ENCODE data around the gene STMP1. TPM values are rescaled to one million over a fixed set of nuclear protein-coding genes. Genes with fewer than 3 reads are reported as not detected.

The STMP1 gene
- total RNA-seq, 1 donor: 18.8 TPM

DNA sequence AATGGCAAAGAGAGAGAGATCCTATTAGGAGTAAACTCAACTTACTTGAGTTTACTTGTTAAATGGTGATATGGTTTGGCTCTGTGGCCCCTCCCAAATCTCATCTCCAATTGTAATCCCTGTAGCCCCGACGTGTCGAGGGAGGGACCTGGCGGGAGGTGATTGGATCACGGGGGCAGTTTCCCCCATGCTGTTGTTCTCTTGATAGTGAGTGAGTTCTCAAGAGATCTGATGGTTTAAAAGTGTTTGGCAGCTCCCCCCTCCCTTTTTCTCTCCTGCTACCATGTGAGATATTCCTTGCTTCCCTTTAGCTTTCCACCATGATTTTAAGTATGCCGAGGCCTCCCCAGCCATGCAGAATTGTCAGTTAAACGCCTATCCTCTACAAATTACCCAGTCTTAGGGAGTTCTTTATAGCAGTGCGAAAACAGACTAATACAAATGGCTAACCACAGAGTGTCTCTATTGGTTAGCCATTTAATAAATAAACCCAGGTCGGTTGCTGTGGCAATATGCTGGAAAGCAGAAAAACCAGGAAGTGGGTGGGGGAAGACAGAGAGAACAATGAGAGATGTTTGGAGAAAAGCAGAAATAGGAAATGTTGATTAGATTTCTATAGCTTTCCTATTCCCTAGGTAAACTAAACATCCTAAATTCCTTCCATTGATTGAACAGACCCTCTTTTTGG, 3.0 kb upstream of the STMP1 start:
- H3K36me3 ChIP-seq (ENCODE audit: insufficient read depth, low read length): no peaks in the 10 kb centered on the region
- H3K79me2 ChIP-seq (ENCODE audit: insufficient read depth, low read length): peaks cover 9% of the 10 kb centered on the region
- no peak overlapping the region for H3K27ac ChIP-seq (ENCODE audit: low read depth, low read length)
- H4K20me1 ChIP-seq (ENCODE audit: insufficient read depth, low read length): no peaks in the 10 kb centered on the region
- DNase-seq (ENCODE audit: insufficient read length, low spot score, missing footprints): no peak
- H3K4me3 ChIP-seq (ENCODE audit: insufficient read depth, low read length): no peak overlapping the region
- no peak overlapping the region for H3K4me2 ChIP-seq (ENCODE audit: insufficient read depth, low read length)
- H2AFZ ChIP-seq (ENCODE audit: low read length): peak overlapping the region; percentile 15
- H3K27me3 ChIP-seq (ENCODE audit: insufficient read depth, low read length): no peaks in the 10 kb centered on the region
- TF ChIP-seq, protein P1, sequence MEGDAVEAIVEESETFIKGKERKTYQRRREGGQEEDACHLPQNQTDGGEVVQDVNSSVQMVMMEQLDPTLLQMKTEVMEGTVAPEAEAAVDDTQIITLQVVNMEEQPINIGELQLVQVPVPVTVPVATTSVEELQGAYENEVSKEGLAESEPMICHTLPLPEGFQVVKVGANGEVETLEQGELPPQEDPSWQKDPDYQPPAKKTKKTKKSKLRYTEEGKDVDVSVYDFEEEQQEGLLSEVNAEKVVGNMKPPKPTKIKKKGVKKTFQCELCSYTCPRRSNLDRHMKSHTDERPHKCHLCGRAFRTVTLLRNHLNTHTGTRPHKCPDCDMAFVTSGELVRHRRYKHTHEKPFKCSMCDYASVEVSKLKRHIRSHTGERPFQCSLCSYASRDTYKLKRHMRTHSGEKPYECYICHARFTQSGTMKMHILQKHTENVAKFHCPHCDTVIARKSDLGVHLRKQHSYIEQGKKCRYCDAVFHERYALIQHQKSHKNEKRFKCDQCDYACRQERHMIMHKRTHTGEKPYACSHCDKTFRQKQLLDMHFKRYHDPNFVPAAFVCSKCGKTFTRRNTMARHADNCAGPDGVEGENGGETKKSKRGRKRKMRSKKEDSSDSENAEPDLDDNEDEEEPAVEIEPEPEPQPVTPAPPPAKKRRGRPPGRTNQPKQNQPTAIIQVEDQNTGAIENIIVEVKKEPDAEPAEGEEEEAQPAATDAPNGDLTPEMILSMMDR (IDR thresholded peaks at IDR 0.05; ENCODE audit: extremely low read depth, low read depth, low read length): no peak
- no peaks in the 10 kb centered on the region for H3K9me3 ChIP-seq (ENCODE audit: low read depth, low read length)
- peaks cover 10% of the 10 kb centered on the region for H3K4me1 ChIP-seq (ENCODE audit: insufficient read depth, low read length)

DNA sequence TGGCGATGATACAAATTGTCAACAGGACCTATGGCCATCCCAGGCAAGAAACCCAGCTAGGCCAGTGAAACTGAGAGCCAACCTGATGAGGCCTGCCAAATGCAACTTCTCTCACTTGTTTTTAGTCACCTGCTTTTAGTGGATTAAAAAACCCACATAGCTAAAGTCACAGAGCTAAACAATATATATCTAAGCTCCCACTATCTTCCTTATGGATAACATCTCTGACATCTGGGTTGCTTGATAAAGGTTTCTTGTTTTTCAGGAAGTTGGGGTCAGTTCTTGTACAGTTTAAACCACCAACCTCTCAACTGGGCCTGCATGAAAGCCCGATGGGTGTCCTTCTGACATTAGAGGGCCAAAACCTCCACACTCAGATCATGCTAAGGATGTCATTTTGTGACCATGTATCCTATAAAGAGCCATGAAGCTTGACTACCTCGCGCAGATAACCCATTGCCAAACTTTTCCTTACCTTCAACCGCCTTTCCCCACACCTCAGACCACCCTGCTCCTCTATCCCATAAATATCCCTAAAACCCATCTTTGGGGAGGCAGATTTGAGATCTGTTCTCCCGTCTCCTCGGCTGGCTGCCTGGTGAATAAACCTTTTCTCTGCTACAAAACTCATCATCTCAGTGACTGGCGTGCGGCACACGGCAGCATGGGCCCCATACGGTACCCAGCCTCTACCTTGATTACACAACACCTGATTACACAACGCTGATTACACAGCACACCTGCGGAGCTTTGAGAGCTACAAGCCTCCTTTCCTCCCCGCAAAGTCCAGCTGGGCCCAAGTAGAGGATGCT, 797 bp upstream of the STMP1 start:
- H3K4me2 ChIP-seq (ENCODE audit: insufficient read depth, low read length): peak overlapping the region; percentile 95
- no peaks in the 10 kb centered on the region for H3K9me3 ChIP-seq (ENCODE audit: low read depth, low read length)
- H2AFZ ChIP-seq (ENCODE audit: low read length): peak overlapping the region; percentile 98
- TF ChIP-seq, protein P1 (IDR thresholded peaks at IDR 0.05; ENCODE audit: extremely low read depth, low read depth, low read length): no peak
- H3K27me3 ChIP-seq (ENCODE audit: insufficient read depth, low read length): no peaks in the 10 kb centered on the region
- DNase-seq (ENCODE audit: insufficient read length, low spot score, missing footprints): no peak
- H3K27ac ChIP-seq (ENCODE audit: low read depth, low read length): peak overlapping the region; percentile 64
- H3K4me3 ChIP-seq (ENCODE audit: insufficient read depth, low read length): peak overlapping the region; percentile 97
- H3K4me1 ChIP-seq (ENCODE audit: insufficient read depth, low read length): peaks cover 30% of the 10 kb centered on the region
- H3K79me2 ChIP-seq (ENCODE audit: insufficient read depth, low read length): peaks cover 31% of the 10 kb centered on the region
- H3K36me3 ChIP-seq (ENCODE audit: insufficient read depth, low read length): no peaks in the 10 kb centered on the region
- peaks cover 5% of the 10 kb centered on the region for H4K20me1 ChIP-seq (ENCODE audit: insufficient read depth, low read length)

DNA sequence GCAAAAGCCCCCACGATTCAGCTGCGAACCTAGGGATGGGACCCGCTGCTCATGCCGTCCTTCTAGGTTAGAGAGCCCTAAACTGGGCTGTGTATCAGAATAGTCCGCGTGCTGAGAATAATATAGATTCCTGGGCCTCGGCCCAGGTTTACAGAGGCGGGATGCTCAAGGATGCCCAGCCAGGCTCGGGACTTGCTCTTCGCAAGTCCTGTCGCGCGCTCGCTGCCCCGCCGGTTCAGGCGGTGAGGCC, 266 bp upstream of the STMP1 start:
- Histone ChIP-seq H3K9me3 (ENCODE audit: low read depth, low read length) (no peaks in the 10 kb centered on the region), H3K27me3 (ENCODE audit: insufficient read depth, low read length) (no peaks in the 10 kb centered on the region), H3K4me2 (ENCODE audit: insufficient read depth, low read length) (peak overlapping the region; percentile 95), H3K36me3 (ENCODE audit: insufficient read depth, low read length) (no peaks in the 10 kb centered on the region), H4K20me1 (ENCODE audit: insufficient read depth, low read length) (peaks cover 5% of the 10 kb centered on the region), H2AFZ (ENCODE audit: low read length) (peak overlapping the region; percentile 98), H3K79me2 (ENCODE audit: insufficient read depth, low read length) (peaks cover 36% of the 10 kb centered on the region), H3K4me3 (ENCODE audit: insufficient read depth, low read length) (peak overlapping the region; percentile 97), H3K27ac (ENCODE audit: low read depth, low read length) (peak overlapping the region; percentile 64), H3K4me1 (ENCODE audit: insufficient read depth, low read length) (peaks cover 33% of the 10 kb centered on the region)
- TF ChIP-seq, protein P1 (IDR thresholded peaks at IDR 0.05; ENCODE audit: extremely low read depth, low read depth, low read length): no peak
- DNase-seq (ENCODE audit: insufficient read length, low spot score, missing footprints): peak; percentile 83

DNA sequence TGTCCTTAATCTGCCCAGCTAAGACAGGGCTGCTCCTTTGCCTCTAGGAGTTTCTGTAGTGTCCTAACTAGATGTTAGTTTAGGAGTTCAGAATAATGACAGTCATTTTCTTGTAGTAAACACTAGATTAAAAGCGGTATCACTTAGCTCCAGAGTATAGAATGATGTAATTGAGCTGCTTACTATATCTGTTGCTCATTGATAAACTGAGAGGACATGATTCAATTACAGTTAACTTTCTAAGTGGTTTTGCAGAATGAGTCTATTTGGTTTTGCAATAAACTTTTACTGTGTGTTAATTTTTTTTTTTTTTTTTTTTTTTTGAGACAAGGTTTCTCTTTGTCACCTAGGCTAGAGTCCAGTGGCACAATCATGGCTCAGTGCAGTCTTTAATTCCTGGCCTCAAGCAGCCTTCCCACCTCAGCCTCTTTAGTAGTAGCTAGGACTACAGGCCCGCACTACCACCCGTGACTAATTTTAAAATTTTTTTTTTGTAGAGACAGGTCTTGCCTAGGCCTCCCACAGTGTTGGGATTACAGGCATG, 1.8 kb downstream of the STMP1 start:
- Histone ChIP-seq H4K20me1 (ENCODE audit: insufficient read depth, low read length) (peaks cover 5% of the 10 kb centered on the region), H3K4me3 (ENCODE audit: insufficient read depth, low read length) (peak overlapping the region; percentile 97), H3K36me3 (ENCODE audit: insufficient read depth, low read length) (no peaks in the 10 kb centered on the region), H3K4me1 (ENCODE audit: insufficient read depth, low read length) (peaks cover 40% of the 10 kb centered on the region), H3K4me2 (ENCODE audit: insufficient read depth, low read length) (peak overlapping the region; percentile 95), H3K9me3 (ENCODE audit: low read depth, low read length) (no peaks in the 10 kb centered on the region), H3K79me2 (ENCODE audit: insufficient read depth, low read length) (peaks cover 56% of the 10 kb centered on the region), H2AFZ (ENCODE audit: low read length) (no peak overlapping the region), H3K27ac (ENCODE audit: low read depth, low read length) (peak overlapping the region; percentile 100), H3K27me3 (ENCODE audit: insufficient read depth, low read length) (no peaks in the 10 kb centered on the region)
- no peak for DNase-seq (ENCODE audit: insufficient read length, low spot score, missing footprints)
- TF ChIP-seq, protein P1 (IDR thresholded peaks at IDR 0.05; ENCODE audit: extremely low read depth, low read depth, low read length): no peak

Data from osteoblast (primary cell).